ENCODE measurements around the gene ECE1. TPM values are rescaled to one million over a fixed set of nuclear protein-coding genes. Genes with fewer than 3 reads are reported as not detected.

The ECE1 gene
- total and polyA plus RNA-seq, 2 of the 8 experiments (the other 6 are each of a cell fraction or from before 2014, with no cell fraction given), result 21.4 to 36.8 TPM

- no peak overlapping the region for H2BK5ac ChIP-seq (ENCODE audit: low read depth, low read length)
- H3K9me3 ChIP-seq (ENCODE audit: insufficient read depth in 2 of 2, low read depth in 1 of 2, low read length in 1 of 2), result no peaks in the 10 kb centered on the region
- no peak overlapping the region for H4K5ac ChIP-seq (ENCODE audit: insufficient read length, low read depth, low read length)
- no peaks in the 10 kb centered on the region for H3K23me2 ChIP-seq (ENCODE audit: low read depth, low read length)
- no peak overlapping the region for H2BK15ac ChIP-seq (ENCODE audit: low read length)
- ChIA-PET CTCF (ENCODE audit: partially characterized antibody) (interaction anchor here (0.6 to 13.8 kb wide), 19 partner anchors 7 to 395 kb away, joined by 3 to 199 read pairs (median 7); no protein-coding TSS in a partner anchor), POLR2A (ENCODE audit: partially characterized antibody) (interaction anchor here (1.1 kb wide), 1 partner anchor 14 kb away, joined by 3 read pairs; no protein-coding TSS in a partner anchor)
- H2AFZ ChIP-seq (ENCODE audit: low read length), result no peak overlapping the region
- H3K27me3 ChIP-seq (replicated peaks in 1 of 4; ENCODE audit: control insufficient read depth in 3 of 4, extremely low read depth in 1 of 4, insufficient read depth in 3 of 4, low read length in 3 of 4), result no peaks in the 10 kb centered on the region
- H3K4me1 ChIP-seq (replicated peaks in 1 of 4; ENCODE audit: control insufficient read depth in 3 of 4, insufficient read depth in 4 of 4, low read length in 3 of 4), result peaks cover 0 to 2% (median 0%) of the 10 kb centered on the region in 4 experiments; a peak in 3 of 7 replicates
- peaks cover 0 to 5% (median 0%) of the 10 kb centered on the region in 4 experiments; a peak in 1 of 8 replicates for H3K36me3 ChIP-seq (ENCODE audit: control insufficient read depth in 2 of 4, insufficient read depth in 4 of 4, low read length in 3 of 4)
- H3K9ac ChIP-seq (replicated peaks in 1 of 4; ENCODE audit: extremely low read depth in 1 of 4, low read depth in 3 of 4, low read length in 3 of 4), result no peak overlapping the region
- no peak overlapping the region for H2AK5ac ChIP-seq (ENCODE audit: low read depth, low read length)
- no peaks in the 10 kb centered on the region for H3K79me2 ChIP-seq (ENCODE audit: control insufficient read depth in 1 of 2, insufficient read depth in 2 of 2, low read length in 2 of 2)
- no peaks in the 10 kb centered on the region for H3K79me1 ChIP-seq (ENCODE audit: low read depth, low read length)
- no peak for FAIRE-seq
- no peak overlapping the region for H2BK20ac ChIP-seq (ENCODE audit: low read length)
- DNase-seq (ENCODE audit: low read depth in 1 of 2, low spot score in 2 of 2), result no peak
- no peak overlapping the region for H3K18ac ChIP-seq (ENCODE audit: extremely low read depth, low read length)
- WGBS, 2 experiments (ENCODE audit: extremely low coverage in 1 of 2, insufficient coverage in 1 of 2, insufficient read length in 1 of 2, insufficient replicate concordance in 2 of 2, low coverage in 1 of 2, low lambda C conversion rate in 2 of 2, missing lambda C conversion rate in 1 of 2), result 95% methylated on average over 9 of the region's 10 CpGs; no CpG with 5 or more reads in 1 of the 2 experiments
- H3K27ac ChIP-seq (ENCODE audit: low read depth, low read length), result no peak overlapping the region
- no peak overlapping the region for H3K4me2 ChIP-seq (ENCODE audit: insufficient read depth in 1 of 2, low read depth in 2 of 2, low read length in 2 of 2)
- no peak overlapping the region for H4K91ac ChIP-seq (replicated peaks; ENCODE audit: insufficient read length, low read length)
- no peak overlapping the region for H3K4me3 ChIP-seq (ENCODE audit: extremely low read depth in 1 of 4, insufficient read depth in 2 of 4, low read depth in 3 of 4, low read length in 4 of 4)
- no peak overlapping the region for H3K14ac ChIP-seq (ENCODE audit: insufficient read length)
- no peak overlapping the region for H2BK120ac ChIP-seq (replicated peaks; ENCODE audit: low read depth, low read length)
- H4K8ac ChIP-seq (ENCODE audit: extremely low read depth, insufficient read depth, low read length), result no peak overlapping the region
- no peak overlapping the region for H3K23ac ChIP-seq (ENCODE audit: insufficient read length)
- TF ChIP-seq FOSL1 (IDR thresholded peaks at IDR 0.05; ENCODE audit: insufficient read depth, low read depth, low read length), result no peak
- TF ChIP-seq RFX5 (IDR thresholded peaks at IDR 0.05; ENCODE audit: borderline replicate concordance, low read depth, low read length), result no peak
- no peak for TF ChIP-seq GTF2F1 (IDR thresholded peaks at IDR 0.05; ENCODE audit: borderline replicate concordance, low read depth, low read length)
- no peak for TF ChIP-seq HDAC6 (IDR thresholded peaks at IDR 0.05; ENCODE audit: low read depth, low read length)
- TF ChIP-seq SP2 (IDR thresholded peaks at IDR 0.05; ENCODE audit: low read length), result no peak
- no peak for TF ChIP-seq SIX5 (IDR thresholded peaks at IDR 0.05; ENCODE audit: low read depth, low read length)
- TF ChIP-seq KDM1A (IDR thresholded peaks at IDR 0.05; ENCODE audit: borderline replicate concordance, low read length), result no peak
- no peak for TF ChIP-seq RBBP5 (IDR thresholded peaks at IDR 0.05; ENCODE audit: borderline replicate concordance, low read depth, low read length)
- TF ChIP-seq POLR2AphosphoS5 (IDR thresholded peaks at IDR 0.05; ENCODE audit: low read depth, low read length), result no peak
- TF ChIP-seq SIRT6 (IDR thresholded peaks at IDR 0.05; ENCODE audit: low read length), result no peak
- no peak for TF ChIP-seq CHD1 (IDR thresholded peaks at IDR 0.05; ENCODE audit: low read depth, low read length)
- peaks cover 0 to 2% of the 10 kb centered on the region in 2 experiments for H4K20me1 ChIP-seq (replicated peaks in 1 of 2; ENCODE audit: control insufficient read depth in 1 of 2, insufficient read depth in 2 of 2, low read length in 2 of 2)
- H3K56ac ChIP-seq (replicated peaks; ENCODE audit: insufficient read length, low read depth, low read length), result no peak overlapping the region
- no peak overlapping the region for H2BK12ac ChIP-seq (ENCODE audit: low read depth, low read length)
- no peak overlapping the region for H3K4ac ChIP-seq (replicated peaks; ENCODE audit: insufficient read length, low read depth, low read length)
These were observed 46.1 kb downstream of the ECE1 start for GRCh38 chr1:21244154-21244553.
